OCI-LY1 (cell line): ENCODE measurements around the gene RFC2.

Source experiments
- CTCF ChIP-seq: fragments of 200-600 bp; sonication (generic), shearing (Covaris generic); IDR thresholded peaks from 2 replicates; pipeline ENCODE4 v1.5.1; 2017; ENCODE audit warnings: mild to moderate bottlenecking, antibody characterized with exemption, low read length, moderate library complexity, mixed read lengths
- EZH2 ChIP-seq: fragments of 200-600 bp; sonication (generic), shearing (Covaris generic); IDR thresholded peaks from 2 replicates; pipeline ENCODE4 v1.8.0; 2017; ENCODE audit warnings: borderline replicate concordance, mixed run types, mild to moderate bottlenecking, antibody characterized with exemption, low read length, moderate library complexity, mixed read lengths

DNA sequence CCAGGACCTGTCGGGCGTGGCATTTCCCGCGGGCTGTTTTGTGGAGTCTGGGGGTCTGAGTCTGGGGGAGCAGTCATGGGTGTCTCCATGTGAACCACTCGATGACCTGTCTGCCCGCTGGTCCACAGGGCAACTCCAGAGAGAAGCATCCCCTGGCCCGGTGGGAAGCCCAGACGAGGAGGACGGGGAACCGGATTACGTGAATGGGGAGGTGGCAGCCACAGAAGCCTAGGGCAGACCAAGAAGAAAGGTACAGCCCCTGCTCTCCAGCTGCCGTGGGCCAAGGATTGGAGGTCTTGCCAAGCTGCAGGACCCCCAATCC, 29.7 kb downstream of the RFC2 start:
- no peak for TF ChIP-seq CTCF
- no peak for TF ChIP-seq EZH2
